Right lobe of liver (tissue), 6 donors: ENCODE data around the gene LYPD6B. TPM values are rescaled to one million over a fixed set of nuclear protein-coding genes. Genes with fewer than 3 reads are reported as not detected.

ENCODE experiments used
- ATAC-seq, 4 donors: fragments of 200-7000 bp; cut with Tn5 transposase; one replicate each; pipeline ENCODE4 v1.9.1; 2020; ENCODE audit warnings: mild to moderate bottlenecking in 4 of 4, moderate library complexity in 4 of 4
- DNase-seq, 3 donors: peaks; one replicate each; pipeline ENCODE4 v3.0.0-alpha.2; 2020
- H3K27ac ChIP-seq, 3 donors: fragments of 200-600 bp; one replicate each; pipeline ENCODE4 v1.8.0; 2022
- H3K27me3 ChIP-seq, 2 donors: fragments of 200-600 bp; one replicate each; pipeline ENCODE4 v1.8.0; 2022
- H3K36me3 ChIP-seq, 4 donors: fragments of 200-600 bp; sonication (generic) in 1 of 4; one replicate each; pipeline versions ENCODE4 v1.5.1 to v1.8.0; 2017 to 2022; ENCODE audit warnings: control low read depth in 1 of 4
- H3K4me1 ChIP-seq, 4 donors: fragments of 200-600 bp; sonication (generic) in 1 of 4; one replicate each; pipeline versions ENCODE4 v1.5.1 to v1.8.0; 2017 to 2022; ENCODE audit warnings: control low read depth in 1 of 4
- H3K4me3 ChIP-seq, 3 donors: fragments of 200-600 bp; one replicate each; pipeline ENCODE4 v1.8.0; 2022
- H3K9me3 ChIP-seq, 4 donors: fragments of 200-600 bp; sonication (generic) in 1 of 4; one replicate each; pipeline versions ENCODE4 v1.5.1 to v1.8.0; 2017 to 2022; ENCODE audit warnings: control low read depth in 1 of 4
- POLR2A ChIP-seq: fragments of 450-650 bp; IDR thresholded peaks from one replicate; pipeline ENCODE4 v1.6.1; 2017; ENCODE audit warnings: antibody characterized with exemption, mild to moderate bottlenecking
- WGBS: methylation state at CpG from one replicate; pipeline ENCODE4 v1.1.6; 2018; ENCODE audit warnings: low coverage, low lambda C conversion rate; ENCODE audit not compliant: insufficient coverage; ENCODE audit errors: missing lambda C conversion rate; 5-methylcytosine and 5-hydroxymethylcytosine counted together
- intact Hi-C, 2 donors: fragments of 100-400 bp; cut with DNase I; formaldehyde crosslinking; loops; one replicate each; pipeline versions ENCODE4 v1.11.2 to v1.14.1; 2022
- total RNA-seq, 6 experiments: library from RNA; depleted of rRNA in 2 of 6; stranded (reverse); fragments of >200 nt in 2 of 6; fragmentation: NEBNext Ultra II Directional in 3 of 6; extraction: Animal tissue kit (Norgen Biotek cat#: 25700) in 3 of 6; gene quantifications; one replicate each; pipeline versions ENCODE4 v1.1.0 to v1.2.4, GENCODE V29; 2016 to 2023
- TF ChIP-seq, protein P1 (sequence below), 4 donors: fragments of 200-600 bp in 3 of 4; fragments of 450-650 bp in 1 of 4; IDR thresholded peaks; one replicate each; pipeline versions ENCODE4 v1.5.1 to v1.8.0; 2016 to 2022; ENCODE audit warnings: antibody characterized with exemption in 4 of 4, mild to moderate bottlenecking in 2 of 4
- donor health status: DM: no; HTN: yes; CAD: no.
- donor health status: DM: no; HTN: no; CAD: no.
- donor health status: DM: no; HTN: no; CAD: no.
- donor health status: DM: no; HTN: yes; CAD: no.
- donor health status: DM: no; HTN: yes; CAD: no.

LYPD6B gene
- total RNA-seq, 6 experiments from 2014 or later = 0.30 to 0.31 TPM; not detected in 4

DNA sequence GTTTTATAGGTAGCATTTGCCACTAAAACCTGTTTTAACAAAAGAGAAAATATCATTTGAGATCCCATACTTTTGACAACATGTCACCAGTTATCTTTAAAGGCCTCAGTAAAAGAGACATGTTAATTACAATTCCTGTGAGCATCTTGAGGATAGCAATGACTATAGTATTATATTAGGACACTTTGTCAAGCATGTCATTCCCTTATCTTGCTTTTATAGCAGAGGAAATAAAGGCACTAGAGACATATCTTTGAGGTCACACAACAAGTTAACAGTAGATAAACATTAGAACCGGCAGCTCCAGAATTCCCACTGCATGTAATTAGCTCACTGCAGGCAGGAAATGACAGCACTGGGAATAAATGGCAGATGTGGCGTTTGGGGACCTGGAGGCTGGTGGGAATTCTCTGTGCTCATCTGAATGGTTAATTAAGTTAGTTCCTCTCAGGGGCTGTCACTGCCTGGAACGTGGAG lies 25.9 kb downstream of the LYPD6B start:
- TF ChIP-seq POLR2A = no peak
- TF ChIP-seq, protein P1, sequence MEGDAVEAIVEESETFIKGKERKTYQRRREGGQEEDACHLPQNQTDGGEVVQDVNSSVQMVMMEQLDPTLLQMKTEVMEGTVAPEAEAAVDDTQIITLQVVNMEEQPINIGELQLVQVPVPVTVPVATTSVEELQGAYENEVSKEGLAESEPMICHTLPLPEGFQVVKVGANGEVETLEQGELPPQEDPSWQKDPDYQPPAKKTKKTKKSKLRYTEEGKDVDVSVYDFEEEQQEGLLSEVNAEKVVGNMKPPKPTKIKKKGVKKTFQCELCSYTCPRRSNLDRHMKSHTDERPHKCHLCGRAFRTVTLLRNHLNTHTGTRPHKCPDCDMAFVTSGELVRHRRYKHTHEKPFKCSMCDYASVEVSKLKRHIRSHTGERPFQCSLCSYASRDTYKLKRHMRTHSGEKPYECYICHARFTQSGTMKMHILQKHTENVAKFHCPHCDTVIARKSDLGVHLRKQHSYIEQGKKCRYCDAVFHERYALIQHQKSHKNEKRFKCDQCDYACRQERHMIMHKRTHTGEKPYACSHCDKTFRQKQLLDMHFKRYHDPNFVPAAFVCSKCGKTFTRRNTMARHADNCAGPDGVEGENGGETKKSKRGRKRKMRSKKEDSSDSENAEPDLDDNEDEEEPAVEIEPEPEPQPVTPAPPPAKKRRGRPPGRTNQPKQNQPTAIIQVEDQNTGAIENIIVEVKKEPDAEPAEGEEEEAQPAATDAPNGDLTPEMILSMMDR (IDR thresholded peaks at IDR 0.05) = no peak
- ATAC-seq (no peak), DNase-seq (no peak)
- WGBS = 35% methylated on average over 3 of the region's 3 CpGs
- Histone ChIP-seq H3K27me3 (no peaks in the 10 kb centered on the region), H3K4me3 (no peak overlapping the region), H3K9me3 (no peaks in the 10 kb centered on the region), H3K4me1 (no peaks in the 10 kb centered on the region), H3K36me3 (no peaks in the 10 kb centered on the region), H3K27ac (no peak overlapping the region)
- intact Hi-C loops = no loop called here

DNA sequence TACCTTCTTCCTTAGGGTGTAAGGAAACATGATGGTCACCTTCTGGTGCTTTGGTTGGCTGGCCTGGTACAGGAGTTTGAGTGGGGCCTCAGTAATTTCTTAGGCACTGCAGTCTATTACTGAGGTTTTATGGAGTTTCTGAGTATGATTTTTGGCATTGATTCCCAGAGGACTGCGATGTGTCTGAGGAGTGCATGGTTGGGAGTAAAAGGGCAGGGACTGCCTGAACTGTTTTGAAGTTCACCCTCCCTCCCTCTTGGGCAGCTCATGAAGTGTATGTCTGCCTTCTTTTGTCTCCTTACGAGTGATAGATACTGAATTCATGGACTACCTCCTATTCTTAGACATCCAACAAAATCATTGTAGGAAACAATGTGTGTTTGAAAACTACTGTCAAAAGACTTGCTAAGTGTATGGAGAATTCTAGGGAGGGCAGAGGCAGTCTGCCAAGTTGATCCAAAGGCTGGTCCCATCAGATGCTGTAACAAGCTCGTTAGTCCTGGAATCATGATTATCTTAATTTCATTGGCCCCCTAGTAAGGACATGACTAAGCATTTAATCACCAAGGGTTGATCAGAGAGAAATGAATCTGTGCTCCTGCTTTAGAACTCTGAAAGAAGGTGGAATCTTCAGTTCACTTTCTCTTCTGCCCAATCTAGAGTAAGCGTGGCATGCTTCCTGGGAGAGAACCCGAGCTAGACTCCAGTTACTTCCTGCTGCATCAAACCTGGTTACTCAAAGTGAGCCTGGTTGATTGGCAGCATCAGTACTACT lies 26.5 kb downstream of the LYPD6B start:
- H3K27me3 ChIP-seq = no peaks in the 10 kb centered on the region
- DNase-seq (no peak), ATAC-seq (no peak)
- H3K4me1 ChIP-seq = no peaks in the 10 kb centered on the region
- no peak overlapping the region for H3K27ac ChIP-seq
- 56% methylated on average over 4 of the region's 5 CpGs for WGBS
- no peaks in the 10 kb centered on the region for H3K9me3 ChIP-seq
- no peaks in the 10 kb centered on the region for H3K36me3 ChIP-seq
- no peak overlapping the region for H3K4me3 ChIP-seq
- TF ChIP-seq, protein P1 (IDR thresholded peaks at IDR 0.05) = no peak
- intact Hi-C loops = no loop called here

DNA sequence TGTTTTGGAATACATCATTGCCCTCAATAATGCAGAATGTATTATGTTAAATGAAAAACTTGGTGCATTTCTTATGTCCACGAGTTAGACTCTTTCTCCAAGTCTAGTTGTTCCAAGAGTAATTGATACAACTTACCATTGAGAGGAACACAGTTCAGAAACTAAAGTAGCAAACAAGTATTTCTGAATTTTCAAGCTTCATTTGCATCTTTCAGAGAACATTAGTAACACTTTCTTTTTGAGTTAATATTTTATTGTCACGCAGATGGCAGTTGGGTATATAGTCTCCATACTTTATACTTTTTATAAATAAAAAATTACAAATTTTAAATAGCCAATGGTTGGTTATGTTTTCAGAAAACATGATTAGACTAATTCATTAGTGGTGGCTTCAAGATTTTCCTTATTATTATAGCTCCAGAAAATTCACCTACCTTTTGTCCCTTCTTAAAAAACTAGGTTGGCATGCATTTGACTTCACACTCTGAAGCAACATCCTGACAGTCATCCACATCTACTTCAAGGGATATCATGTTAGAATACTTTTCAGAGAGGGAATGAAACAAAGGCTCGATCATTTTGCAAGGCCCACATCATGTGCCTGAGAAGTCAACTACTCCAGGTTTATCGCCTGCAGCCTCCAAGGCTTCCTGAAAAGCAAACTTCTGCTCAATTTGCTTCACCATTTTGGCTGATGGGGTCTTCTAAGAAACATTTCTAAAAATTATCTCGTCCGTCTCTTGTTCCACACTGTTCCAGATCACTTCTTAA lies 29.9 kb downstream of the LYPD6B start:
- ATAC-seq (no peak), DNase-seq (no peak)
- no peaks in the 10 kb centered on the region for H3K9me3 ChIP-seq
- no peaks in the 10 kb centered on the region for H3K4me1 ChIP-seq
- H3K4me3 ChIP-seq = no peak overlapping the region
- H3K27ac ChIP-seq = no peak overlapping the region
- 49% methylated on average over 6 of the region's 6 CpGs for WGBS
- no peaks in the 10 kb centered on the region for H3K27me3 ChIP-seq
- H3K36me3 ChIP-seq = no peaks in the 10 kb centered on the region
- TF ChIP-seq POLR2A = no peak
- TF ChIP-seq, protein P1 (IDR thresholded peaks at IDR 0.05) = no peak
- intact Hi-C loops = no loop called here

DNA sequence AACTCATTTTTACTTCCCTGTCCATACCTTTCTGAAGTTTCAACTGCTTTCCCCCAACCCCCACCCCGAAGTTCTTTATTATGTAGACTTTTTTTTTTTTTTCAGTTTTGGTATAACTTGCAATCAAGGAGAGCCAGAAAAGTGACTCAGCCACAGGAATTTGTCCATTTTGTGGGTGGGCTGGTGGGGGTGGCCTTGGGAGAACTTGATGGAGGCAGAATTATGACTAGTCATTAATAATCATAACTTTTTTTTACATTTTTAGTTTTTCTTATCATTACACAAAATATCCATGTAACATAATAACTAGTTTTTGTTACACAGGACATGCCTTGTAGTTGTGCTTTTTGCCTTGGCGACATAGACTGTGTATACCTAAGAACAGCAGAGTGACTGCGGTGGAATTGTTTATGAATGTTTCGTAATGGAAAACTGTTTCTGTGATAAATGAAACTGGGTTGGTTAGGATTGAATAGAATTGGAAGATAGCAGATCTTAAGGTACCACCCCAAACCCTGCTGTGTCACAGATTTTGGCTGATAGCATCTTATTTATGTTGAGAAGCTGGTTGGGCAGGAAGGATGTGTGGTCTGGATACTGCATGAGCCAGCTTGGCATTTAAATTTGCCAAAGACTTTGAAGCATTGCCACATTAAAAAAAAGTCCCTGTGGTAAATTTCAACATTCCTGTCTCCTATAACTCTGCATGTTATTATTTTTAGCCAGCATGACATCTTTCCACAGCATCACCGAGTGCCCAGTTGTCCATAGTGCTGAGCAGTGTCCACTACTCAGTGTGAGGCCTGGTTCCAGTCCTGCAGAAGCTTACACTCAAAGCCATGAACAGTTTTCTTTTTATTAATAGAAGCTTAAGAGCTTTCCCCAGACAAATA lies 30.7 kb downstream of the LYPD6B start:
- 46% methylated on average over 5 of the region's 5 CpGs for WGBS
- ATAC-seq = no peak
- Histone ChIP-seq H3K27ac (no peak overlapping the region), H3K4me3 (no peak overlapping the region), H3K9me3 (no peaks in the 10 kb centered on the region), H3K36me3 (no peaks in the 10 kb centered on the region), H3K4me1 (no peaks in the 10 kb centered on the region), H3K27me3 (no peaks in the 10 kb centered on the region)
- DNase-seq = no peak
- TF ChIP-seq, protein P1 (IDR thresholded peaks at IDR 0.05) = no peak
- TF ChIP-seq POLR2A = no peak
- intact Hi-C loops = no loop called here
